Esophagus squamous epithelium (tissue), 5 donors: ENCODE results near the gene MGAT4B. TPM values are rescaled to one million over a fixed set of nuclear protein-coding genes. Genes with fewer than 3 reads are reported as not detected.

Experiments used
- DNase-seq: peaks from one replicate; lab custom pipeline; 2025; lab: John Stamatoyannopoulos, UW
- H3K27ac ChIP-seq, 4 donors: fragments of 200-600 bp; sonication (generic); one replicate each; pipeline ENCODE4 v1.5.1; 2016 to 2019; ENCODE audit warnings: mild to moderate bottlenecking in 1 of 4
- H3K27me3 ChIP-seq, 4 donors: fragments of 200-600 bp; sonication (generic); 1 replicate in 3 of 4; 2 replicates in 1 of 4; pipeline versions ENCODE4 v1.5.1 to v1.6.0; 2017 to 2021; ENCODE audit warnings: antibody characterized with exemption in 1 of 4
- H3K36me3 ChIP-seq, 3 donors: fragments of 200-600 bp; sonication (generic); one replicate each; pipeline ENCODE4 v1.5.1; 2016 to 2019
- H3K4me1 ChIP-seq, 3 donors: fragments of 200-600 bp; sonication (generic); one replicate each; pipeline ENCODE4 v1.5.1; 2017 to 2019
- H3K4me3 ChIP-seq, 4 donors: fragments of 200-600 bp; sonication (generic); 1 replicate in 3 of 4; 2 replicates in 1 of 4; pipeline ENCODE4 v1.5.1; 2016 to 2019; ENCODE audit warnings: mild to moderate bottlenecking in 2 of 4, moderate library complexity in 1 of 4
- H3K9me3 ChIP-seq, 3 donors: fragments of 200-600 bp; sonication (generic); one replicate each; pipeline ENCODE4 v1.5.1; 2016 to 2019
- CTCF ChIP-seq, 6 experiments: fragments of 450-650 bp in 4 of 6; fragments of 200-600 bp in 2 of 6; sonication (generic) in 2 of 6; IDR thresholded peaks; one replicate each; pipeline ENCODE4 v1.5.1; 2016 to 2019; ENCODE audit warnings: antibody characterized with exemption in 6 of 6, mild to moderate bottlenecking in 4 of 6, moderate library complexity in 4 of 6
- POLR2A ChIP-seq, 4 donors: fragments of 450-650 bp; IDR thresholded peaks; one replicate each; pipeline ENCODE4 v1.6.1; 2017; ENCODE audit warnings: antibody characterized with exemption in 4 of 4, mild to moderate bottlenecking in 4 of 4, moderate library complexity in 3 of 4
- WGBS, 2 donors: methylation state at CpG; one replicate each; pipeline ENCODE4 v1.1.5; 2018; 5-methylcytosine and 5-hydroxymethylcytosine counted together
- intact Hi-C: fragments of 100-400 bp; cut with DNase I; formaldehyde crosslinking; loops from one replicate; pipeline ENCODE4 v1.15.0; 2022
- total RNA-seq, 4 donors: library from RNA; depleted of rRNA; stranded (reverse); fragments of >200 nt; gene quantifications; one replicate each; pipeline ENCODE4 v1.1.0, GENCODE V29; 2016
- donor health status: DM: yes; HTN: yes; CAD: no.

Gene MGAT4B
- total RNA-seq, 4 donors from 2014 or later: 68.5 to 119 (median 87.7) TPM

- no peak for DNase-seq
- H3K27ac ChIP-seq: no peak overlapping the region
- H3K27me3 ChIP-seq: no peaks in the 10 kb centered on the region
- no peak overlapping the region for H3K4me3 ChIP-seq
- WGBS, 2 donors: 73 to 84% methylated on average over 7 of the region's 7 CpGs
- H3K36me3 ChIP-seq: peaks cover 58 to 98% (median 70%) of the 10 kb centered on the region in 3 donors
- intact Hi-C loops: no loop called here
- no peaks in the 10 kb centered on the region for H3K9me3 ChIP-seq
- peaks cover 3 to 62% (median 16%) of the 10 kb centered on the region in 3 donors for H3K4me1 ChIP-seq
- no peak for TF ChIP-seq CTCF (IDR thresholded peaks at IDR 0.05)
- no peak for TF ChIP-seq POLR2A (IDR thresholded peaks at IDR 0.05)
Observed at GRCh38 chr5:179829732-179830435, 23.2 kb upstream of the MGAT4B start.

- Histone ChIP-seq H3K9me3 (no peaks in the 10 kb centered on the region), H3K27me3 (no peaks in the 10 kb centered on the region), H3K27ac (no peak overlapping the region), H3K4me1 (peaks cover 10 to 72% (median 23%) of the 10 kb centered on the region in 3 donors), H3K4me3 (no peak overlapping the region), H3K36me3 (peaks cover 66 to 100% (median 77%) of the 10 kb centered on the region in 3 donors)
- 92 to 94% methylated on average over 2 to 3 of the region's 3 CpGs for WGBS, 2 donors
- TF ChIP-seq POLR2A (IDR thresholded peaks at IDR 0.05) (no peak), CTCF (IDR thresholded peaks at IDR 0.05) (no peak)
- intact Hi-C loops: no loop called here
- no peak for DNase-seq
Observed at GRCh38 chr5:179828756-179829421, 22.2 kb upstream of the MGAT4B start.

GRCh38 chr5:179827680-179828079 lies 21.0 kb upstream of the MGAT4B start:
- no peaks in the 10 kb centered on the region for H3K27me3 ChIP-seq
- no peak overlapping the region for H3K4me3 ChIP-seq
- DNase-seq: no peak
- TF ChIP-seq CTCF (IDR thresholded peaks at IDR 0.05) (peak in 1 of 6 experiments; percentile 22), POLR2A (IDR thresholded peaks at IDR 0.05) (no peak)
- H3K9me3 ChIP-seq: no peaks in the 10 kb centered on the region
- peak overlapping the region in 3 of 4 donors; percentile 23 to 65 (median 48) for H3K27ac ChIP-seq
- WGBS, 2 donors: 41 to 42% methylated on average over 7 to 9 of the region's 9 CpGs
- peaks cover 58 to 100% (median 71%) of the 10 kb centered on the region in 3 donors for H3K36me3 ChIP-seq
- intact Hi-C loops: no loop called here
- H3K4me1 ChIP-seq: peaks cover 20 to 76% (median 34%) of the 10 kb centered on the region in 3 donors

GRCh38 chr5:179825655-179826182 lies 19.1 kb upstream of the MGAT4B start:
- no peaks in the 10 kb centered on the region for H3K27me3 ChIP-seq
- H3K9me3 ChIP-seq: no peaks in the 10 kb centered on the region
- TF ChIP-seq POLR2A (IDR thresholded peaks at IDR 0.05): no peak
- TF ChIP-seq CTCF (IDR thresholded peaks at IDR 0.05): no peak
- no peak for DNase-seq
- H3K4me3 ChIP-seq: no peak overlapping the region
- no peak overlapping the region for H3K27ac ChIP-seq
- H3K36me3 ChIP-seq: peaks cover 47 to 85% (median 54%) of the 10 kb centered on the region in 3 donors
- H3K4me1 ChIP-seq: peaks cover 27 to 77% (median 43%) of the 10 kb centered on the region in 3 donors
- intact Hi-C loops: no loop called here
- 81 to 85% methylated on average over 5 to 6 of the region's 13 CpGs for WGBS, 2 donors

GRCh38 chr5:179824745-179825112 lies 18.1 kb upstream of the MGAT4B start:
- 79 to 88% methylated on average over 3 of the region's 3 CpGs for WGBS, 2 donors
- Histone ChIP-seq H3K4me1 (peaks cover 35 to 86% (median 51%) of the 10 kb centered on the region in 3 donors), H3K4me3 (peak overlapping the region in 1 of 4 donors; percentile 13), H3K27ac (no peak overlapping the region), H3K36me3 (peaks cover 37 to 75% (median 49%) of the 10 kb centered on the region in 3 donors), H3K9me3 (no peaks in the 10 kb centered on the region), H3K27me3 (no peaks in the 10 kb centered on the region)
- intact Hi-C loops: no loop called here
- no peak for DNase-seq
- TF ChIP-seq POLR2A (IDR thresholded peaks at IDR 0.05): no peak
- TF ChIP-seq CTCF (IDR thresholded peaks at IDR 0.05): no peak
